ENCODE measurements around the gene PLXNA3. TPM values are rescaled to one million over a fixed set of nuclear protein-coding genes. Genes with fewer than 3 reads are reported as not detected.

PLXNA3 gene
- total RNA-seq, 1 donor from 2014 or later, result 69.5 TPM

DNA sequence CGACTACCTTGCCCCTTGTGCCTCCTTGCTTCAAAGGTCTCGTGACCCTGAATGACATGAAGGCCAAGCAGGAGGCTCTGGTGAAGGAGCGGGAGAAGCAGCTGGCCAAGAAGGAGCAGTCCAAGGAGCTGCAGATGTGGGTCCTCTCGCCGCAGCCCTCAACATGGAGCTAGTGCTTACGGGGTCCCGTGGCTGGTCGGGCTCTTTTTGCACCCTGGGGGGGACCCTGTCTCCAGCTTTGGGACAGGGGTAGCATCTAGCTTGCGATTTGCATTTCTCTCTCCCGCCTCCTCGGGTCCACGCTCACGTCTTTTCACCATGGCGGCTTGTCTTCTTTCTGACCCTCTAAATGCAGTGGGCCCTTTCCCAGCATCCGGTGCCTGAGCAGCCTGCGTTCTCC lies 12.3 kb upstream of the PLXNA3 start:
- H3K4me1 Mint-ChIP-seq, result peaks cover 3% of the 10 kb centered on the region
- no peaks in the 10 kb centered on the region for H3K27me3 Mint-ChIP-seq
- peaks cover 37% of the 10 kb centered on the region for H3K36me3 Mint-ChIP-seq (ENCODE audit: low read depth)
- H3K27ac Mint-ChIP-seq, result no peak overlapping the region
- TF ChIP-seq, protein P1, sequence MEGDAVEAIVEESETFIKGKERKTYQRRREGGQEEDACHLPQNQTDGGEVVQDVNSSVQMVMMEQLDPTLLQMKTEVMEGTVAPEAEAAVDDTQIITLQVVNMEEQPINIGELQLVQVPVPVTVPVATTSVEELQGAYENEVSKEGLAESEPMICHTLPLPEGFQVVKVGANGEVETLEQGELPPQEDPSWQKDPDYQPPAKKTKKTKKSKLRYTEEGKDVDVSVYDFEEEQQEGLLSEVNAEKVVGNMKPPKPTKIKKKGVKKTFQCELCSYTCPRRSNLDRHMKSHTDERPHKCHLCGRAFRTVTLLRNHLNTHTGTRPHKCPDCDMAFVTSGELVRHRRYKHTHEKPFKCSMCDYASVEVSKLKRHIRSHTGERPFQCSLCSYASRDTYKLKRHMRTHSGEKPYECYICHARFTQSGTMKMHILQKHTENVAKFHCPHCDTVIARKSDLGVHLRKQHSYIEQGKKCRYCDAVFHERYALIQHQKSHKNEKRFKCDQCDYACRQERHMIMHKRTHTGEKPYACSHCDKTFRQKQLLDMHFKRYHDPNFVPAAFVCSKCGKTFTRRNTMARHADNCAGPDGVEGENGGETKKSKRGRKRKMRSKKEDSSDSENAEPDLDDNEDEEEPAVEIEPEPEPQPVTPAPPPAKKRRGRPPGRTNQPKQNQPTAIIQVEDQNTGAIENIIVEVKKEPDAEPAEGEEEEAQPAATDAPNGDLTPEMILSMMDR (IDR thresholded peaks at IDR 0.05), result no peak
- no peak for ATAC-seq (ENCODE audit: low read depth)
- POLR2A ChIA-PET, result interaction anchor here (0.6 to 2.3 kb wide), 2 partner anchors 48 to 77 kb away, joined by 5 read pairs; no protein-coding TSS in a partner anchor
- CTCF ChIA-PET, result no interaction called here
- no peaks in the 10 kb centered on the region for H3K9me3 Mint-ChIP-seq
- H3K4me3 Mint-ChIP-seq, result no peak overlapping the region
- intact Hi-C loops (cut with micrococcal nuclease), result no loop called here
- no peak for DNase-seq

DNA sequence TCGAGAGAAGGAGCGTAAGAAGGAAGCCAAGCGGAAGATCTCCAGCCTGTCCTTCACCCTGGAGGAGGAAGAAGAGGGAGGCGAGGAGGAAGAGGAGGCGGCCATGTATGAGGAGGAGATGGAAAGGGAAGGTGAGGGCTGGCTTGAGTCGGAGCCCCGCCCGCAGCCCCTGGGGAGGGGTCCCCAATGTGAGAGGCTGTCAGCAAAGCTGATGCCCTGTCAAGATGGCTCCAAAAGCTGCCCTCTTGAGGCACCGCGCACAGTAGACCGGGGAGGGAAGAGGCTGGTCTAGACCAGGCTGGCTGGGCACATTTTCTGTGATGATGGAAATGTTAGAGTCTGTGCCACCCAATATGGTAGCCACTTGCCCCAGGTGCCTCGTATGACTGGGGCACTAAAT lies 11.7 kb upstream of the PLXNA3 start:
- CTCF ChIA-PET, result no interaction called here

DNA sequence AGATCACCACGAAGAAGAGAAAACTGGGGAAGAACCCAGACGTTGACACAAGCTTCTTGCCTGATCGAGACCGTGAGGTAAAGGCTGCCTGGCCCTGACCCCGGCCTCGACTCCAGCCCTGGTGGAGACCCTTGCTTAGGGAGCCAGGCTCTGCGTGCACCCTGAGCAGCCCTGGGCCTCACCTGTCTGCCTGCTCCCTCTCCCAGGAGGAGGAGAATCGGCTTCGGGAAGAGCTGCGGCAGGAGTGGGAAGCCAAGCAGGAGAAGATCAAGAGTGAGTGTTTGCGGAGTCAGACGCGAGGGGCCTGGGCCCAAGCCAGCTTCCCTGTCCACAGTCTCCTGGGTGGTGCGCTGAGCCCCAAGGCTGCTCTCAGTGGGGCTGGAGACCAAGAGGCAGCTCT lies 9.6 kb upstream of the PLXNA3 start:
- intact Hi-C loops (cut with micrococcal nuclease), result no loop called here
- no peak overlapping the region for H3K27ac Mint-ChIP-seq
- no peak overlapping the region for H3K4me3 Mint-ChIP-seq
- ChIA-PET CTCF (no interaction called here), POLR2A (no interaction called here)
- H3K4me1 Mint-ChIP-seq, result peaks cover 2% of the 10 kb centered on the region
- no peaks in the 10 kb centered on the region for H3K9me3 Mint-ChIP-seq
- ATAC-seq (ENCODE audit: low read depth) (no peak), DNase-seq (no peak)
- no peaks in the 10 kb centered on the region for H3K27me3 Mint-ChIP-seq
- H3K36me3 Mint-ChIP-seq (ENCODE audit: low read depth), result peaks cover 40% of the 10 kb centered on the region
- TF ChIP-seq, protein P1 (IDR thresholded peaks at IDR 0.05), result no peak

More for the DNA sequence above, 11.7 kb upstream of the PLXNA3 start:
- TF ChIP-seq, protein P1 (IDR thresholded peaks at IDR 0.05), result no peak
- H3K4me3 Mint-ChIP-seq, result no peak overlapping the region
- no peak overlapping the region for H3K27ac Mint-ChIP-seq
- H3K36me3 Mint-ChIP-seq (ENCODE audit: low read depth), result peaks cover 36% of the 10 kb centered on the region
- no peaks in the 10 kb centered on the region for H3K27me3 Mint-ChIP-seq
- DNase-seq, result no peak
- H3K4me1 Mint-ChIP-seq, result peaks cover 3% of the 10 kb centered on the region
- intact Hi-C loops (cut with micrococcal nuclease), result no loop called here
- no peaks in the 10 kb centered on the region for H3K9me3 Mint-ChIP-seq
- no peak for ATAC-seq (ENCODE audit: low read depth)
- POLR2A ChIA-PET, result no interaction called here

DNA sequence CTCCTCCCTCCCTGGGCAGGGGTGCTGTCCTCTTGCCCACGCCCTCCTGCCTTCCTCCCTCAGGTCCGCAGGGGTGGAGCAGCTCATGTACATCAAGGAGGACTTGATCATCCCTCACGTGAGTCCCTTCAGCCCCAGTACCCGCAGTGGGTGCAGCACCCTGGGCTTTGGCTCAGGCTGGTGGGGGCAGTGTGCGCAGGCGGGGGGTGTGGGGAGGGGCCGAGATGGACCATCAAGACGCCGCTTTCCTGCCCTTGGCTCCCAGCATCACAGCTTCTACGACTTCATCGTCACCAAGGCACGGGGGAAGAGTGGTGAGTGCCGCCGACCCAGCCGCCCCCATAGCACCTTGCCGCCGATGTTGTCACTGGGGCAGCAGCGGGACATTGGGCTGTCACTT lies 8.5 kb upstream of the PLXNA3 start:
- intact Hi-C loops (cut with micrococcal nuclease), result loop anchor here (10.0 kb wide), 1 partner anchor 65 kb away; the partner anchor contains the start of gene FAM3A
- Mint-ChIP-seq H3K27ac (no peak overlapping the region), H3K9me3 (no peaks in the 10 kb centered on the region), H3K4me3 (no peak overlapping the region), H3K36me3 (ENCODE audit: low read depth) (peaks cover 40% of the 10 kb centered on the region), H3K27me3 (no peaks in the 10 kb centered on the region), H3K4me1 (no peaks in the 10 kb centered on the region)
- TF ChIP-seq, protein P1 (IDR thresholded peaks at IDR 0.05), result no peak
- CTCF ChIA-PET, result no interaction called here
- POLR2A ChIA-PET, result interaction anchor here (0.9 kb wide), 1 partner anchor 10 kb away, joined by 3 read pairs; no protein-coding TSS in a partner anchor
- no peak for ATAC-seq (ENCODE audit: low read depth)
- no peak for DNase-seq

DNA sequence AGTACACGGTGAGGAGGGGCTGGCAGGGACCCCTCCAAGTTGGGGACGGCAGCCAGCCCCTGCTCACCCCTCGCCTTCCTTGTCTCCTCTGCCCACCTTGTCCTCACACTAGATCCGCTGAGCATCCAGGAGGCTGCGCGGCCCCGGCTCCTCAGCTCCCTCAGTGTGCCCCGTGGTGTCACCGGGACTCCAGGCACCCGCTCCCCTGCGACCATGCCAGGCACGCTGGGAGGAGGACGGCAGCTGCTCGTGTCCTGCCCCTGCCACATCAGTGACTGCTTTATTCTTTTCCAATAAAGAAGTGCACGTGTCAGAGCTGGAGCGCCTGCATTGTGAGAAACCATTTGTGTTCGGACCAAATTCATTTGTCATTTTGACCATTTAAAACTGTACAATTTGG lies 7.8 kb upstream of the PLXNA3 start:
- TF ChIP-seq, protein P1 (IDR thresholded peaks at IDR 0.05), result no peak
- intact Hi-C loops (cut with micrococcal nuclease), result loop anchor here (10.0 kb wide), 1 partner anchor 64 kb away; the partner anchor contains the start of gene FAM3A
- ChIA-PET CTCF (no interaction called here), POLR2A (interaction anchor here (0.9 kb wide), 1 partner anchor 9 kb away, joined by 3 read pairs; no protein-coding TSS in a partner anchor)
- Mint-ChIP-seq H3K4me3 (no peak overlapping the region), H3K36me3 (ENCODE audit: low read depth) (peaks cover 40% of the 10 kb centered on the region), H3K4me1 (no peaks in the 10 kb centered on the region), H3K27ac (no peak overlapping the region), H3K27me3 (no peaks in the 10 kb centered on the region), H3K9me3 (no peaks in the 10 kb centered on the region)
- ATAC-seq (ENCODE audit: low read depth) (no peak), DNase-seq (no peak)

Measured in activated B cell treated with CpG ODN at 0.5 μM for 24 hours (primary cell).